ENCODE data around the gene WDR90. TPM values are rescaled to one million over a fixed set of nuclear protein-coding genes. Genes with fewer than 3 reads are reported as not detected.

The WDR90 gene
- total RNA-seq, 1 donor from 2014 or later: 50.0 TPM

- Histone ChIP-seq H3K27ac (no peak overlapping the region), H3K4me1 (peaks cover 12 to 13% of the 10 kb centered on the region in 2 donors), H3K9me3 (no peaks in the 10 kb centered on the region), H3K36me3 (no peaks in the 10 kb centered on the region), H3K4me3 (peak overlapping the region; percentile 9 to 45), H3K27me3 (peaks cover 28% of the 10 kb centered on the region)
- intact Hi-C loops (cut with DNase I): no loop called here
- no peak for DNase-seq (ENCODE audit: low spot score in 2 of 2)
- TF ChIP-seq, protein P1, sequence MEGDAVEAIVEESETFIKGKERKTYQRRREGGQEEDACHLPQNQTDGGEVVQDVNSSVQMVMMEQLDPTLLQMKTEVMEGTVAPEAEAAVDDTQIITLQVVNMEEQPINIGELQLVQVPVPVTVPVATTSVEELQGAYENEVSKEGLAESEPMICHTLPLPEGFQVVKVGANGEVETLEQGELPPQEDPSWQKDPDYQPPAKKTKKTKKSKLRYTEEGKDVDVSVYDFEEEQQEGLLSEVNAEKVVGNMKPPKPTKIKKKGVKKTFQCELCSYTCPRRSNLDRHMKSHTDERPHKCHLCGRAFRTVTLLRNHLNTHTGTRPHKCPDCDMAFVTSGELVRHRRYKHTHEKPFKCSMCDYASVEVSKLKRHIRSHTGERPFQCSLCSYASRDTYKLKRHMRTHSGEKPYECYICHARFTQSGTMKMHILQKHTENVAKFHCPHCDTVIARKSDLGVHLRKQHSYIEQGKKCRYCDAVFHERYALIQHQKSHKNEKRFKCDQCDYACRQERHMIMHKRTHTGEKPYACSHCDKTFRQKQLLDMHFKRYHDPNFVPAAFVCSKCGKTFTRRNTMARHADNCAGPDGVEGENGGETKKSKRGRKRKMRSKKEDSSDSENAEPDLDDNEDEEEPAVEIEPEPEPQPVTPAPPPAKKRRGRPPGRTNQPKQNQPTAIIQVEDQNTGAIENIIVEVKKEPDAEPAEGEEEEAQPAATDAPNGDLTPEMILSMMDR (IDR thresholded peaks at IDR 0.05): no peak
Observed at GRCh38 chr16:694187-694862, 45.2 kb downstream of the WDR90 start.

GRCh38 chr16:694863-695354 is 45.7 kb downstream of the WDR90 start:
- Histone ChIP-seq H3K27me3 (peaks cover 29% of the 10 kb centered on the region), H3K36me3 (no peaks in the 10 kb centered on the region), H3K4me1 (peaks cover 6 to 8% of the 10 kb centered on the region in 2 donors), H3K27ac (no peak overlapping the region), H3K9me3 (no peaks in the 10 kb centered on the region), H3K4me3 (peak overlapping the region; percentile 9 to 45)
- intact Hi-C loops (cut with DNase I): no loop called here
- DNase-seq (ENCODE audit: low spot score in 2 of 2): no peak
- TF ChIP-seq, protein P1 (IDR thresholded peaks at IDR 0.05): no peak

DNA sequence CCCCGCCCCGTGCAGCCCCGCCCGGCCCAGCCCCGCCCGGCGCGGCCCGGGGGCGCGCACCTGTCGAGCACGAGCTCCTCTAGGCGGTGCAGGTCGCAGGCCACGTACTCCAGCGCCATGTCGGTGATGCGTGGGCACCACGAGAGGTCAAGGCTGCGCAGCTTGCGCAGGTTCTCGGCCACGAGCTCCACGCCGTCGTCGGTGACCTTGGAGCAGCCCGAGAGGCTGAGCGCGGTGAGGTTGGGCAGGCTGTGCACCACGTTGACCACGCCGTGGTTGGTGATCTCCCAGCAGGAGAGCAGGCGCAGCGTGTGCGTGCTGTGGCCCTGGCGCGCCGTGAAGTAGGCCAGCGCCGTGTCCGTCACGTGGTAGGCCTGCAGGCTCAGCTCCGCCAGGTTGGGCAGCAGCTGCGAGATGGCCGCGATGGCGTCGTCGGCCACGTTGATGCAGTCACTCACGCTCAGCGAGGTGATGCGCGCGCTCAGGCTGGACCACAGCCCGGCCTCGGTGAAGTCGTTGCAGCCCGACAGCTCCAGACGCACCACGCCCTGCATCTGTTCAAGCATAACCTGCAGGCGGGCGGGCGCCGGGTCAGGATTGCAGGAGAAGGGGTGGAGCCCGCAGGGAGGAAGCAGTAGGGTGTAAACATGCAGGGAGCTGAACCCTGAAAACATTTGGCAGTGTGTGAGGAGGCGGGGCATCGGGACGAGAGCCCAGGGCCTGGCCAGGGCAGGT is 46.4 kb downstream of the WDR90 start:
- no peaks in the 10 kb centered on the region for H3K36me3 ChIP-seq
- H3K27me3 ChIP-seq: peaks cover 35% of the 10 kb centered on the region
- H3K27ac ChIP-seq: no peak overlapping the region
- intact Hi-C loops (cut with DNase I): no loop called here
- no peaks in the 10 kb centered on the region for H3K9me3 ChIP-seq
- H3K4me3 ChIP-seq: peak overlapping the region; percentile 2 to 45
- H3K4me1 ChIP-seq: peaks cover 6 to 8% of the 10 kb centered on the region in 2 donors
- no peak for DNase-seq (ENCODE audit: low spot score in 2 of 2)
- TF ChIP-seq, protein P1 (IDR thresholded peaks at IDR 0.05): no peak

DNA sequence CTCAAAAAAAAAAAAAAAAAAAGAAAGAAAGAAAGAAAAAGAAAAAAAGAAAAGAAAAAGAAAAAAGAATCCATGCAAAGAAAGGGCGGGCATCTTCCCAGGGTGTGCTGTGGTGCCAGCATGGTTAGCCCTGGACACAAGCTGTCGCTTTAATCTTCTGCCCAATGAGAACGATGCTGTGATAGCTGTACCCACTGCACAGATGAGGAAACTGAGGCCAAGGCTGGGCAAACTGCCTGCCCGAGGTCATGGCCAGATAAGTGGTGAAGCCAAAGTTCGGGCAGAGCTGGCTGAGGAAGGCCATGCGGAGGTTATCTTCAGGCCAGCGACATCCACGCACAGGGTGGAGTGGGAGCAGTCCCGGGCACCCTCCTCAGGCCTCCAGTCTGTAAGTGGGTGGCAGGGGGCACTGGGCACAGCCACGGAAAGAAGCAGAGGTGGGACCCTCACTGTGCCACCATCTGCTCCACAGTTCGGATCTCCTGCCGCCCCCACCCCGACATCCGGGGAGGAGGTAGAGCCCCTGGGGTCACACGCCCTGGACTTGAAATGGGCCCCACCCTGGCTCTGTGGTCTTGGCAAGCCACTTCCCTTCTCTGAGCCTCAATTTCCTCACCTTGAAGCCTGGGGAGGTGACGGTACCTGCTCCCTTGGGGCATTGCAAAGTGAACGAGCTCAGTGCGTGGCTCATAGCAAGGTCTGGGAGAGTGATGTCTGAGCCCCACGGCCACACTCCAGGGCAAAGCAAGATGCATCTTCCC is 49.9 kb downstream of the WDR90 start:
- DNase-seq (ENCODE audit: low spot score in 2 of 2): no peak
- H3K4me1 ChIP-seq: peaks cover 6 to 7% of the 10 kb centered on the region in 2 donors
- peaks cover 38% of the 10 kb centered on the region for H3K27me3 ChIP-seq
- H3K4me3 ChIP-seq: no peak overlapping the region
- H3K36me3 ChIP-seq: no peaks in the 10 kb centered on the region
- no peaks in the 10 kb centered on the region for H3K9me3 ChIP-seq
- TF ChIP-seq, protein P1 (IDR thresholded peaks at IDR 0.05): no peak
- intact Hi-C loops (cut with DNase I): no loop called here
- H3K27ac ChIP-seq: no peak overlapping the region

DNA sequence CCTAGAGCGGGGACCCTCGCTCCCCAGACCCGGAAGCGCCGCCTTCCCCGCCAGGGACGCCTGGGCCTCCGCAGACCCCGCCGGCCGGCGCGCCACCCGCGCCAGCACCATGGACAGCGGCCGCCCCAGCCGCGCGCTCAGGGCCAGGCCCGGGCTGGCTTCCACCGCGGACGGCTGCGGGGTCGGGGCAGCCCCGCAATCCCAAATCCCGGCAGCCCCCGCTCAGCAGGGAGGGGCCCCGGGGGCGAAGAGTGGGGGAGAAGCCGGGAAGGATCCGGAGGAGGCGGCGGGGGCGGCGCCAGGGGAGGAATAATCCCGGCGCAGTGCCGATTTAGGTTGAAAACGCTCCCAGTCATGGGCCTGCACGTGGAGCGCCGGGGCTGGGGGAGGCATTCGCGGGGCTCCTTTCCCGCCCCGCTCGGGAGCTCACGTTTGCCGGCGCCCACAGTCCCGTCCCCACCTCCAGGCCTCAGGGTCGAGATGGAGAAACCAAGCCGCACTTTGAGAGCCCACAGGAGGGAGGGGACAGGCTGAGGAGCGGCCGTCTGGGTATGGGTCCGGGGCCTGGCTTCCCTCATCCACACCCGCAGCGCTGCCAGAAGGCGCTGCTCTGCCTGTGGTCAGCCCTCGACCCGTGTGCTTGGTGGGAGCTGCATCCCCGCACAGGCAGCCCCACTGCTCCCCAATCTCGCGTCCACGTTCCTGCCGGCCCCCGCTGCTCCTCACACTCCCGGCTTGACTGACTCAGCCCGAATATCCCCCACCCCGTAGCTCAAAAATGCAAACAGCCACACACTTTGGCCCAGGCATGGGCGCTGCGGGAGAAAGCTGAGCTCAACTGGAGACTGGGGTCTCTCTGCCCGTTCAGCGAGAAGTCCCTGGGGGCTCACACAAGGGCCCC is 51.8 kb downstream of the WDR90 start:
- no peak for DNase-seq (ENCODE audit: low spot score in 2 of 2)
- H3K9me3 ChIP-seq: no peaks in the 10 kb centered on the region
- intact Hi-C loops (cut with DNase I): no loop called here
- TF ChIP-seq, protein P1 (IDR thresholded peaks at IDR 0.05): no peak
- no peaks in the 10 kb centered on the region for H3K36me3 ChIP-seq
- no peak overlapping the region for H3K27ac ChIP-seq
- peaks cover 29% of the 10 kb centered on the region for H3K27me3 ChIP-seq
- no peak overlapping the region for H3K4me3 ChIP-seq
- H3K4me1 ChIP-seq: peaks cover 0 to under 1% of the 10 kb centered on the region in 2 donors
